DOHH2 (cell line): ENCODE data around the gene UBN1.

Experiments
- H3F3A ChIP-seq: fragments of 200-600 bp; sonication (generic), shearing (Covaris generic); 2 replicates; pipeline ENCODE4 v1.6.0; 2016; ENCODE audit warnings: antibody characterized with exemption, mild to moderate bottlenecking; ENCODE audit not compliant: control insufficient read depth, insufficient read depth
- H3K27ac ChIP-seq: fragments of 200-600 bp; sonication (generic); 2 replicates; pipeline ENCODE4 v1.5.1; 2014; ENCODE audit warnings: low read depth, mild to moderate bottlenecking, low read length, moderate library complexity
- H3K27me3 ChIP-seq: fragments of 200-600 bp; sonication (generic); 2 replicates; pipeline ENCODE4 v1.6.1; 2014; ENCODE audit warnings: mild to moderate bottlenecking, low read length, mixed read lengths; ENCODE audit not compliant: control insufficient read depth
- H3K36me3 ChIP-seq: fragments of 200-600 bp; sonication (generic); 2 replicates; pipeline ENCODE4 v1.6.1; 2014; ENCODE audit warnings: mild to moderate bottlenecking, low read length, moderate library complexity, mixed read lengths; ENCODE audit not compliant: control insufficient read depth
- H3K4me1 ChIP-seq: fragments of 200-600 bp; sonication (generic); 2 replicates; pipeline ENCODE4 v1.6.1; 2014; ENCODE audit warnings: mild to moderate bottlenecking, low read length, mixed read lengths; ENCODE audit not compliant: control insufficient read depth
- H3K4me2 ChIP-seq: fragments of 200-600 bp; sonication (generic); 2 replicates; pipeline ENCODE4 v1.6.0; 2014; ENCODE audit warnings: mild to moderate bottlenecking, low read length, moderate library complexity
- H3K4me3 ChIP-seq: fragments of 200-600 bp; sonication (generic); 2 replicates; pipeline ENCODE4 v1.5.1; 2014; ENCODE audit warnings: mild to moderate bottlenecking, low read length, mixed read lengths
- H3K79me2 ChIP-seq: fragments of 200-600 bp; sonication (generic); 2 replicates; pipeline ENCODE4 v1.6.1; 2014; ENCODE audit warnings: mild to moderate bottlenecking, low read length, mixed read lengths; ENCODE audit not compliant: control insufficient read depth
- H3K9me2 ChIP-seq: fragments of 200-600 bp; sonication (generic); replicated peaks from 2 replicates; pipeline ENCODE4 v1.6.1; 2014; ENCODE audit warnings: mild to moderate bottlenecking, low read length, mixed read lengths; ENCODE audit not compliant: control insufficient read depth
- H3K9me3 ChIP-seq: fragments of 200-600 bp; sonication (generic); 2 replicates; pipeline ENCODE4 v1.6.1; 2014; ENCODE audit warnings: antibody characterized with exemption, low read length, mixed read lengths; ENCODE audit not compliant: control insufficient read depth, insufficient read depth
- H4K20me1 ChIP-seq: fragments of 200-600 bp; sonication (generic); 2 replicates; pipeline ENCODE4 v1.6.0; 2014; ENCODE audit warnings: low read depth, mild to moderate bottlenecking, antibody characterized with exemption, low read length, moderate library complexity; ENCODE audit not compliant: control insufficient read depth, insufficient read depth
- CTCF ChIP-seq: fragments of 200-600 bp; sonication (generic); IDR thresholded peaks from one replicate; pipeline ENCODE4 v1.5.1; 2014; ENCODE audit warnings: antibody characterized with exemption, mild to moderate bottlenecking, low read depth, low read length; ENCODE audit not compliant: poor library complexity, severe bottlenecking
- EZH2phosphoT487 ChIP-seq: fragments of 200-600 bp; sonication (generic); IDR thresholded peaks from 2 replicates; pipeline ENCODE4 v1.6.1; 2017; ENCODE audit warnings: borderline replicate concordance, mild to moderate bottlenecking, antibody characterized with exemption, low read length, moderate library complexity, mixed read lengths

The UBN1 gene

GRCh38 chr16:4911970-4912386, 64.7 kb downstream of the UBN1 start:
- Histone ChIP-seq H3K4me3 (no peak overlapping the region), H3K36me3 (no peaks in the 10 kb centered on the region), H3K27ac (no peak overlapping the region), H4K20me1 (no peaks in the 10 kb centered on the region), H3F3A (no peaks in the 10 kb centered on the region), H3K27me3 (no peaks in the 10 kb centered on the region), H3K79me2 (no peaks in the 10 kb centered on the region), H3K4me2 (no peak overlapping the region), H3K4me1 (no peaks in the 10 kb centered on the region), H3K9me2 (no peaks in the 10 kb centered on the region), H3K9me3 (no peaks in the 10 kb centered on the region)
- TF ChIP-seq CTCF (no peak), EZH2phosphoT487 (no peak)

DNA sequence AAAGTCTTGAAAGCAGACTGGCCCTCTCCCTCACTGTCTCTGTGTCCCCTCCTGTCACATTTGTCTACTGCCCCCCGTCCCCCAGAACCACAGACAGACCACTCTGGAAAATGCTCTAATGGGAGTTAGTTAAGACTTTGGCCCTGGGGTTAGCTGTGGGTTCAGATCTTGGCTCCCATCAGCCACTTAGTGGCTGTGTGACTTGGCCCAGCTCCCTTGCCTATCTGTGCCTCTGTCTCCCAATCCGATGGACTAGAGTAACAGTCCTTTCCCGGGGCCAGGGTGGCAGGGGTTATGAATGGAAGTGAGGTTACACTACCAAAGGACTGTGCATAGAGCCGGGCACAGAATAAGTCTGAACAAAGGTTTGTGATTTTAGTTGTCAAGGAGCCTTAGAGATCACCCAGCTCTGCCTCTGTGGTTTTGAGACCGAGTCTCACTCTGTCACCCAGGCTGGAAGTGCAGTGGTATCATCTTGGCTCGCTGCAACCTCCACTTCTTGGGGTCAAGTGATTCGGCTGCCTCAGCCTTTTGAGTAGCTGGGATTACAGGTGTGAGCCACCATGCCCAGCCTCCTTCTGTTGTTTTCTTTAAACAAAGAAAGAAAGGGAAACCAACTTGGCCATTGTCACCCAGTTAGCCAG, 66.0 kb downstream of the UBN1 start:
- Histone ChIP-seq H3K27me3 (no peaks in the 10 kb centered on the region), H3F3A (no peaks in the 10 kb centered on the region), H3K4me1 (no peaks in the 10 kb centered on the region), H3K9me2 (no peaks in the 10 kb centered on the region), H3K4me3 (no peak overlapping the region), H3K79me2 (no peaks in the 10 kb centered on the region), H3K9me3 (no peaks in the 10 kb centered on the region), H4K20me1 (no peaks in the 10 kb centered on the region), H3K27ac (no peak overlapping the region), H3K4me2 (no peak overlapping the region), H3K36me3 (no peaks in the 10 kb centered on the region)
- TF ChIP-seq CTCF (no peak), EZH2phosphoT487 (no peak)

DNA sequence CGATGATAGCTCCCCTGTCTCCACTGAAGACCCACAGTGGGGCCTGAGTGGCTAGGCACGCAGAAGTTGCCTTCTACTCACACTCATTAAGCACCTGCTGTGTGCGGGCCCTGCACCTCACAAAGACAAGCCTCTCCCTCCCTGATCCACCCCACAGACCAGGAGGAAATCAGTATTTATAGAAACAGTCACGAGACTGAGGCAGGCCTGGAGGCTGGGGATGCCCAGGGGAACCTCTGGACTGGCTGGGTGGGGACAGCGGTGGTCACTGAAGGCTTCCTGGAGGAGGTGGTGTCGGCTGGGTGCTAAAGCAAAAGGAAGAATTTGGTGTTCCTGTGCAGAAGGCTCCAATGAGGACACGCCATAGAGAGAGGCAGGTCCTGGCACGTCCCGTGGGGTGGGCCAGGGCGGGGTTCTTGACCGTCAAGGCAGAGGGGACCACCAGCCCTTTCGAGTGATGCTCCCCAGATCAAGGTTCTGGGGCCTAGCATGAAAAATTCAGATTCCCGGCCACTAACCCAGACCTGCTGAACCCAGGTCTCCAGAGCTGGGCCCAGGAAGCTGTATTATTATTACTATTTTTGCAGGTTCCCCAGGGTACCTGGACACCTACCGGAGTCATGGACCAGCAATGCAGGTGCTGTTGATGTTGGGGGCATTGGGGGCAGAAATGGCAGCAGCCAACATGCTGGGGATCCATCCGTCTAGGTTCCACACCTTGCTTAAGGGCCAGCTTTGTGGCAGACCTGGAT, 66.7 kb downstream of the UBN1 start:
- Histone ChIP-seq H3K27ac (no peak overlapping the region), H3K9me3 (no peaks in the 10 kb centered on the region), H3K9me2 (no peaks in the 10 kb centered on the region), H3K27me3 (no peaks in the 10 kb centered on the region), H3K4me3 (no peak overlapping the region), H3F3A (no peaks in the 10 kb centered on the region), H4K20me1 (no peaks in the 10 kb centered on the region), H3K4me1 (no peaks in the 10 kb centered on the region), H3K79me2 (no peaks in the 10 kb centered on the region), H3K36me3 (no peaks in the 10 kb centered on the region), H3K4me2 (no peak overlapping the region)
- TF ChIP-seq EZH2phosphoT487, result no peak
- no peak for TF ChIP-seq CTCF
